ENCODE results near the gene ATXN3L. TPM values are rescaled to one million over a fixed set of nuclear protein-coding genes. Genes with fewer than 3 reads are reported as not detected.

The ATXN3L gene
- total and polyA plus RNA-seq, 2 of the 8 experiments (the other 6 are each of a cell fraction or from before 2014, with no cell fraction given), result not detected

GRCh38 chrX:13345037-13345436 lies 25.2 kb upstream of the ATXN3L start:
- H3K79me2 ChIP-seq (ENCODE audit: control insufficient read depth in 1 of 2, insufficient read depth in 2 of 2, low read length in 2 of 2), result no peaks in the 10 kb centered on the region
- no peaks in the 10 kb centered on the region for H4K20me1 ChIP-seq (replicated peaks in 1 of 2; ENCODE audit: control insufficient read depth in 1 of 2, insufficient read depth in 2 of 2, low read length in 2 of 2)
- H3K27ac ChIP-seq (ENCODE audit: low read depth, low read length), result no peak overlapping the region
- DNase-seq (ENCODE audit: low read depth in 1 of 2, low spot score in 2 of 2) (no peak), FAIRE-seq (no peak)
- H2BK20ac ChIP-seq (ENCODE audit: low read length), result no peak overlapping the region
- no peak overlapping the region for H4K91ac ChIP-seq (replicated peaks; ENCODE audit: insufficient read length, low read length)
- H3K18ac ChIP-seq (ENCODE audit: extremely low read depth, low read length), result no peak overlapping the region
- no peak overlapping the region for H3K9ac ChIP-seq (replicated peaks in 1 of 4; ENCODE audit: extremely low read depth in 1 of 4, low read depth in 3 of 4, low read length in 3 of 4)
- H2BK12ac ChIP-seq (ENCODE audit: low read depth, low read length), result no peak overlapping the region
- WGBS, 2 experiments (ENCODE audit: extremely low coverage in 1 of 2, insufficient coverage in 1 of 2, insufficient read length in 1 of 2, insufficient replicate concordance in 2 of 2, low coverage in 1 of 2, low lambda C conversion rate in 2 of 2, missing lambda C conversion rate in 1 of 2), result 96% methylated on average over 4 of the region's 4 CpGs; no CpG with 5 or more reads in 1 of the 2 experiments
- H3K79me1 ChIP-seq (ENCODE audit: low read depth, low read length), result no peaks in the 10 kb centered on the region
- no peak overlapping the region for H2AFZ ChIP-seq (ENCODE audit: low read length)
- no peak overlapping the region for H4K8ac ChIP-seq (ENCODE audit: extremely low read depth, insufficient read depth, low read length)
- H3K4ac ChIP-seq (replicated peaks; ENCODE audit: insufficient read length, low read depth, low read length), result no peak overlapping the region
- H2BK5ac ChIP-seq (ENCODE audit: low read depth, low read length), result no peak overlapping the region
- no peaks in the 10 kb centered on the region for H3K36me3 ChIP-seq (ENCODE audit: control insufficient read depth in 2 of 4, insufficient read depth in 4 of 4, low read length in 3 of 4)
- H3K27me3 ChIP-seq (replicated peaks in 1 of 4; ENCODE audit: control insufficient read depth in 3 of 4, extremely low read depth in 1 of 4, insufficient read depth in 3 of 4, low read length in 3 of 4), result no peaks in the 10 kb centered on the region
- no peak overlapping the region for H3K14ac ChIP-seq (ENCODE audit: insufficient read length)
- H2BK120ac ChIP-seq (replicated peaks; ENCODE audit: low read depth, low read length), result no peak overlapping the region
- no peak overlapping the region for H2AK5ac ChIP-seq (ENCODE audit: low read depth, low read length)
- no peak overlapping the region for H4K5ac ChIP-seq (ENCODE audit: insufficient read length, low read depth, low read length)
- H3K9me3 ChIP-seq (ENCODE audit: insufficient read depth in 2 of 2, low read depth in 1 of 2, low read length in 1 of 2), result no peaks in the 10 kb centered on the region
- H3K4me1 ChIP-seq (replicated peaks in 1 of 4; ENCODE audit: control insufficient read depth in 3 of 4, insufficient read depth in 4 of 4, low read length in 3 of 4), result no peaks in the 10 kb centered on the region
- no peak overlapping the region for H3K4me3 ChIP-seq (ENCODE audit: extremely low read depth in 1 of 4, insufficient read depth in 2 of 4, low read depth in 3 of 4, low read length in 4 of 4)
- ChIA-PET CTCF (ENCODE audit: partially characterized antibody) (no interaction called here), POLR2A (ENCODE audit: partially characterized antibody) (no interaction called here)
- no peak overlapping the region for H3K4me2 ChIP-seq (ENCODE audit: insufficient read depth in 1 of 2, low read depth in 2 of 2, low read length in 2 of 2)
- H3K23me2 ChIP-seq (ENCODE audit: low read depth, low read length), result no peaks in the 10 kb centered on the region
- no peak overlapping the region for H3K23ac ChIP-seq (ENCODE audit: insufficient read length)
- H3K56ac ChIP-seq (replicated peaks; ENCODE audit: insufficient read length, low read depth, low read length), result no peak overlapping the region
- no peak overlapping the region for H2BK15ac ChIP-seq (ENCODE audit: low read length)
- TF ChIP-seq HDAC6 (IDR thresholded peaks at IDR 0.05; ENCODE audit: low read depth, low read length), result no peak
- TF ChIP-seq KDM4A (IDR thresholded peaks at IDR 0.05; ENCODE audit: low read depth, low read length, severe bottlenecking), result no peak
- TF ChIP-seq TBP (IDR thresholded peaks at IDR 0.05; ENCODE audit: low read depth, low read length), result no peak
- TF ChIP-seq BACH1 (IDR thresholded peaks at IDR 0.05; ENCODE audit: low read length), result no peak
- TF ChIP-seq CTBP2 (IDR thresholded peaks at IDR 0.05; ENCODE audit: borderline replicate concordance, insufficient read depth, insufficient read length, low read length), result no peak
- TF ChIP-seq CHD2 (IDR thresholded peaks at IDR 0.05; ENCODE audit: low read length), result no peak
- TF ChIP-seq JUN (IDR thresholded peaks at IDR 0.05; ENCODE audit: low read depth, low read length), result no peak
- TF ChIP-seq ATF2 (IDR thresholded peaks at IDR 0.05; ENCODE audit: low read length), result no peak
- no peak for TF ChIP-seq YY1 (IDR thresholded peaks at IDR 0.05; ENCODE audit: low read depth, low read length)
- no peak for TF ChIP-seq TAF1 (IDR thresholded peaks at IDR 0.05; ENCODE audit: low read depth, low read length)
- TF ChIP-seq KDM1A (IDR thresholded peaks at IDR 0.05; ENCODE audit: borderline replicate concordance, low read length), result no peak
- TF ChIP-seq TCF12 (IDR thresholded peaks at IDR 0.05; ENCODE audit: low read depth, low read length), result no peak
- TF ChIP-seq CBX8 (IDR thresholded peaks at IDR 0.05; ENCODE audit: borderline replicate concordance, low read depth, low read length), result no peak
- TF ChIP-seq BRCA1 (IDR thresholded peaks at IDR 0.05; ENCODE audit: low read depth, low read length), result no peak
- no peak for TF ChIP-seq CEBPB (IDR thresholded peaks at IDR 0.05; ENCODE audit: low read depth, low read length)
